Mesenchymal stem cell (in vitro differentiated cells and primary cell): ENCODE measurements around the gene GTF2A1L.

Source experiments
- DNase-seq: peaks from one replicate; pipeline ENCODE4 v3.0.0-alpha.2; 2013
- H2AFZ ChIP-seq: one replicate; pipeline ENCODE4 v1.6.1; 2013; ENCODE audit warnings: low read depth, mild to moderate bottlenecking, control low read depth, inconsistent platforms, low read length, moderate library complexity
- H2AK5ac ChIP-seq: 2 replicates; pipeline ENCODE4 v1.6.1; 2013; ENCODE audit warnings: low read length, moderate library complexity, mild to moderate bottlenecking, inconsistent platforms; ENCODE audit not compliant: severe bottlenecking
- H2BK120ac ChIP-seq: one replicate; pipeline ENCODE4 v1.6.1; 2013; ENCODE audit warnings: low read depth, mild to moderate bottlenecking, inconsistent platforms, low read length, moderate library complexity
- H2BK12ac ChIP-seq, 2 experiments: one replicate each; pipeline ENCODE4 v1.6.1; 2013; ENCODE audit warnings: inconsistent platforms in 2 of 2, low read length in 2 of 2, mild to moderate bottlenecking in 2 of 2, moderate library complexity in 2 of 2, control low read depth in 1 of 2
- H2BK15ac ChIP-seq: one replicate; pipeline ENCODE4 v1.6.1; 2013; ENCODE audit warnings: mild to moderate bottlenecking, low read depth, inconsistent platforms; ENCODE audit not compliant: poor library complexity, severe bottlenecking
- H2BK5ac ChIP-seq: 2 replicates; pipeline ENCODE4 v1.6.1; 2013; ENCODE audit warnings: low read depth, mild to moderate bottlenecking, low read length, control low read depth, inconsistent platforms; ENCODE audit not compliant: poor library complexity, severe bottlenecking
- H3K14ac ChIP-seq, 2 experiments: one replicate each; pipeline ENCODE4 v1.6.1; 2013; ENCODE audit warnings: inconsistent platforms in 2 of 2, low read length in 2 of 2, control low read depth in 1 of 2, mild to moderate bottlenecking in 1 of 2, moderate library complexity in 1 of 2
- H3K18ac ChIP-seq, 2 experiments: one replicate each; pipeline ENCODE4 v1.6.1; 2013; ENCODE audit warnings: inconsistent platforms in 2 of 2, low read length in 2 of 2, control low read depth in 1 of 2, low read depth in 1 of 2, mild to moderate bottlenecking in 1 of 2
- H3K23ac ChIP-seq, 2 experiments: one replicate each; pipeline ENCODE4 v1.6.1; 2013; ENCODE audit warnings: inconsistent platforms in 2 of 2, low read length in 2 of 2, mild to moderate bottlenecking in 2 of 2, moderate library complexity in 2 of 2, control low read depth in 1 of 2
- H3K27ac ChIP-seq: 2 replicates; pipeline ENCODE4 v1.5.1; 2013; ENCODE audit warnings: mild to moderate bottlenecking, moderate library complexity, low read length, control low read depth, inconsistent platforms; ENCODE audit not compliant: poor library complexity, severe bottlenecking
- H3K27me3 ChIP-seq, 2 experiments: 2 replicates each; pipeline versions ENCODE4 v1.6.1 to v1.7.0; 2013; ENCODE audit warnings: low read length in 2 of 2, mild to moderate bottlenecking in 2 of 2, moderate library complexity in 2 of 2, control low read depth in 1 of 2, inconsistent platforms in 1 of 2; ENCODE audit not compliant: control insufficient read depth in 1 of 2, insufficient read depth in 1 of 2
- H3K36me3 ChIP-seq, 2 experiments: 2 replicates each; pipeline versions ENCODE4 v1.6.1 to v1.7.0; 2013; ENCODE audit warnings: low read length in 2 of 2, control low read depth in 1 of 2, inconsistent platforms in 1 of 2, low read depth in 1 of 2, mild to moderate bottlenecking in 1 of 2; ENCODE audit not compliant: insufficient read depth in 2 of 2, control insufficient read depth in 1 of 2
- H3K4ac ChIP-seq, 2 experiments: one replicate each; pipeline ENCODE4 v1.6.1; 2013; ENCODE audit warnings: inconsistent platforms in 2 of 2, low read length in 2 of 2, mild to moderate bottlenecking in 2 of 2, moderate library complexity in 2 of 2, control low read depth in 1 of 2, low read depth in 1 of 2
- H3K4me1 ChIP-seq: 2 replicates; pipeline ENCODE4 v1.6.1; 2013; ENCODE audit warnings: low read depth, low read length, control low read depth; ENCODE audit not compliant: control insufficient read depth, insufficient read depth
- H3K4me2 ChIP-seq: 2 replicates; pipeline ENCODE4 v1.6.1; 2013; ENCODE audit warnings: low read length, mild to moderate bottlenecking, inconsistent platforms; ENCODE audit not compliant: poor library complexity, severe bottlenecking
- H3K4me3 ChIP-seq, 2 experiments: 2 replicates each; pipeline versions ENCODE4 v1.5.1 to v1.7.0; 2013; ENCODE audit warnings: low read length in 2 of 2, mild to moderate bottlenecking in 2 of 2, control low read depth in 1 of 2, low read depth in 1 of 2; ENCODE audit not compliant: insufficient read depth in 1 of 2
- H3K79me1 ChIP-seq: replicated peaks from 2 replicates; pipeline ENCODE4 v1.6.1; 2013; ENCODE audit warnings: mild to moderate bottlenecking, control low read depth, low read length, inconsistent platforms; ENCODE audit not compliant: poor library complexity, severe bottlenecking
- H3K9ac ChIP-seq: 2 replicates; pipeline ENCODE4 v1.7.0; 2013; ENCODE audit warnings: mild to moderate bottlenecking, low read length, moderate library complexity
- H3K9me3 ChIP-seq: 2 replicates; pipeline ENCODE4 v1.7.0; 2013; ENCODE audit warnings: mild to moderate bottlenecking, low read length; ENCODE audit not compliant: control insufficient read depth
- H4K8ac ChIP-seq: one replicate; pipeline ENCODE4 v1.6.1; 2013; ENCODE audit warnings: inconsistent platforms, mild to moderate bottlenecking, low read length, moderate library complexity
- H4K91ac ChIP-seq: one replicate; pipeline ENCODE4 v1.6.1; 2013; ENCODE audit warnings: mild to moderate bottlenecking, low read length, inconsistent platforms
- whole genome bisulfite sequencing: methylation state at CpG from one replicate; pipeline ENCODE4 v1.1.7; 2013; ENCODE audit warnings: mixed read lengths; 5-methylcytosine and 5-hydroxymethylcytosine counted together

The GTF2A1L gene

DNA sequence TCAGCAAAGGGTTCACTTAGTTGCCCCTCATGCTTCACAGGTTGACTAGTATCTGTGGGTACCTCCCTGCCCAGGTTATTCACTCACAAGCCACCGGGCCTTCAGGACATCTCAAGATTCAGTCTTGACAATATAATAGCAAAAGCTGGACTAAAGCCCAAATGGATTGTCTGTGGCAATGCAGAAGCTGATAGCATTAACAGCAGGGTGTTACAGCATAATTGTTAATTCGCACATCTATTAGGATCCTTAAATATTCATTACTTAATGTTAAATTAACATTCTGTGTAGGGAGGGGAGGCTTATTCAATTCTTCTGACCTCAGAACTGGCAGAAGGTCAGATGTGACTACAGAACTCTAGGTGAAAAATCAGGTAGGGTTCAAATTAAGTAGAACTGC lies 20.2 kb upstream of the GTF2A1L start:
- no peak overlapping the region for H3K4ac ChIP-seq
- H3K4me3 ChIP-seq: no peak overlapping the region
- no peak overlapping the region for H2BK12ac ChIP-seq
- H4K91ac ChIP-seq: no peak overlapping the region
- H3K4me1 ChIP-seq: no peaks in the 10 kb centered on the region
- no peaks in the 10 kb centered on the region for H3K9me3 ChIP-seq
- DNase-seq: no peak
- no peak overlapping the region for H3K9ac ChIP-seq
- no peak overlapping the region for H2BK15ac ChIP-seq
- no peak overlapping the region for H3K27ac ChIP-seq
- no peak overlapping the region for H2AFZ ChIP-seq
- 100% methylated on average over 1 of the region's 2 CpGs for WGBS
- no peak overlapping the region for H3K18ac ChIP-seq
- H3K4me2 ChIP-seq: no peak overlapping the region
- no peak overlapping the region for H2AK5ac ChIP-seq
- peaks cover 0 to 2% of the 10 kb centered on the region in 2 experiments for H3K36me3 ChIP-seq
- no peak overlapping the region for H4K8ac ChIP-seq
- H2BK120ac ChIP-seq: no peak overlapping the region
- no peaks in the 10 kb centered on the region for H3K79me1 ChIP-seq
- H3K27me3 ChIP-seq: no peaks in the 10 kb centered on the region
- no peak overlapping the region for H3K14ac ChIP-seq
- H3K23ac ChIP-seq: no peak overlapping the region
- no peak overlapping the region for H2BK5ac ChIP-seq

DNA sequence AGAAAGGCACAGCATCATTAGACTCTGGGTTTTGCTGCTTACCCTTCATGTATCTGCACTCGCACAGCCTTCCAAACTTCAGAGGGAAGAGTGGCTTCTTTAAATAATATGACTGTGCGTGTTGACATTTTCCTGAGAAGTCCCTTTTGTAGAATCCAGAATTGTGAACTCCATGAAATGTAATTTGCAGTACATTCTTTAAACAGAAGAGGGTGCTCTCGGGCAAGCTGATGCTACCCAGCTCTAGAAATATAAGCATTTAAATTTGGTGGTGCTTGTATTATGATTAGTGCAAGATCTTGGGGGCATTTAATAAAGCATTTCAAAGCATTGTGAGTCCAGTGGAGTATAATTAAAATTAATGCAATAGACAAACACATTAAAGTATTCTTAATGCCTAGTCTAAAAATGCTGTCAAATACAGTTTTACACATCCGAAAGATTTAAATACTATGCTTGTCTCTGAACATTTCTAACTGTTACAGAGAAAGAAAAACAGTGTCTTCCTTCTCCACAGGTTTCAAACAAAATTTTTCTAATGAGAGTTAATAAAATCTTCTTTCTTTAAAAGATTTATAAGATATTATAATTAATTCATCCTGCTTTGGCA lies 17.3 kb upstream of the GTF2A1L start:
- Histone ChIP-seq H3K4ac (no peak overlapping the region), H3K27ac (no peak overlapping the region), H3K79me1 (no peaks in the 10 kb centered on the region), H3K4me1 (no peaks in the 10 kb centered on the region), H3K27me3 (no peaks in the 10 kb centered on the region), H3K36me3 (no peaks in the 10 kb centered on the region), H3K9ac (peak overlapping the region; percentile 78), H3K18ac (no peak overlapping the region), H2BK120ac (no peak overlapping the region), H3K9me3 (no peaks in the 10 kb centered on the region), H2BK15ac (no peak overlapping the region), H2AK5ac (no peak overlapping the region), H3K4me2 (no peak overlapping the region), H3K4me3 (no peak overlapping the region), H4K91ac (no peak overlapping the region), H3K14ac (no peak overlapping the region), H2BK12ac (no peak overlapping the region), H3K23ac (no peak overlapping the region), H2BK5ac (no peak overlapping the region), H2AFZ (no peak overlapping the region), H4K8ac (no peak overlapping the region)
- WGBS: 10% methylated on average over 3 of the region's 4 CpGs
- DNase-seq: peak; percentile 47

DNA sequence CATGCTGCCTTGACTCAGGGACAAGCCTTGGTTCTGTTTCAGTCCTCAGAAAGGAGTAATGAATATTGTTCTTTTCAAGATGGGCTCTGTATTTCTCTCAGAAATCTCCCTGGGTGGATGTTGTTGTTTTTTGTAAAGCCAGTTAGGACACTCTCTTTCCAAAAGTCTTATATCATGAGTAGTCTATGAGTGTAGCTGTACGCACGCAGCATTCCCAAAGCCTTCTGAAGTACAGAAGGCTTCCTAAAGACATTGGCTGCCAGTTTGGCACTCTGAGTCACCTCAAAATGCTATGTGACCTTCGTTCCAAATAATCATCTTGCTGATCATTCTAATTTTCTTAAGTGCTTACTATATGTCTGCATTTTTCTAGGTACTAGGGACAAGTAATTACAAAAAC lies 16.7 kb upstream of the GTF2A1L start:
- no peak overlapping the region for H3K23ac ChIP-seq
- H2BK12ac ChIP-seq: no peak overlapping the region
- no peaks in the 10 kb centered on the region for H3K79me1 ChIP-seq
- H3K27me3 ChIP-seq: no peaks in the 10 kb centered on the region
- H3K36me3 ChIP-seq: no peaks in the 10 kb centered on the region
- no peak overlapping the region for H2AK5ac ChIP-seq
- H3K4me2 ChIP-seq: no peak overlapping the region
- no peak overlapping the region for H2BK5ac ChIP-seq
- no peak overlapping the region for H4K8ac ChIP-seq
- no peak overlapping the region for H3K4ac ChIP-seq
- H3K9ac ChIP-seq: peak overlapping the region; percentile 78
- WGBS: 93% methylated on average over 2 of the region's 3 CpGs
- H4K91ac ChIP-seq: no peak overlapping the region
- no peak overlapping the region for H3K4me3 ChIP-seq
- no peak overlapping the region for H2AFZ ChIP-seq
- DNase-seq: peak; percentile 3
- H3K4me1 ChIP-seq: no peaks in the 10 kb centered on the region
- H2BK120ac ChIP-seq: no peak overlapping the region
- no peak overlapping the region for H3K18ac ChIP-seq
- H3K14ac ChIP-seq: no peak overlapping the region
- H3K9me3 ChIP-seq: no peaks in the 10 kb centered on the region
- H3K27ac ChIP-seq: no peak overlapping the region
- no peak overlapping the region for H2BK15ac ChIP-seq

DNA sequence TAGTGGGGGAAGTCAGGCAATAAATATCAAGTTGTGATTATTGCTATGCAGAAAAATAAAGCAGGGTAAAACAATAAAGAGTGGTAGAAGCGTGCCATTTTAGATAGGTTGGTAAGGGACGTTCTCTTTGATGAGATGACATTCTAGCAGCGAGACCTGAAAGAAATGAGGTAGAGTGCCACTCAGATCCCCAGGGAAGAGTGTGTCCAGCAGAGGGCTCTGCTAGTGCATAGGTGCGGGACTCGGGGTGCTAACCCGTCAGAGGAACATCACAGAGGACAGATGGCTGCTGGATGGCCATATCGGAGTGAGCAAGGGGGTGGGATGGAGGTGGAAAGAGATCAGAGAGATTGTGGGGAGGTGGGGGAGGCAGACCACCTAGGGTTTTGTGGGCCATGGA lies 16.3 kb upstream of the GTF2A1L start:
- no peak overlapping the region for H2BK120ac ChIP-seq
- no peak overlapping the region for H3K4me2 ChIP-seq
- peak overlapping the region; percentile 78 for H3K9ac ChIP-seq
- no peak overlapping the region for H4K8ac ChIP-seq
- no peak overlapping the region for H4K91ac ChIP-seq
- H3K18ac ChIP-seq: no peak overlapping the region
- 56% methylated on average over 7 of the region's 7 CpGs for WGBS
- H3K4me3 ChIP-seq: no peak overlapping the region
- no peak overlapping the region for H2AK5ac ChIP-seq
- no peaks in the 10 kb centered on the region for H3K79me1 ChIP-seq
- H3K4me1 ChIP-seq: no peaks in the 10 kb centered on the region
- no peak overlapping the region for H2AFZ ChIP-seq
- H3K14ac ChIP-seq: no peak overlapping the region
- H3K23ac ChIP-seq: no peak overlapping the region
- H3K4ac ChIP-seq: no peak overlapping the region
- H2BK12ac ChIP-seq: no peak overlapping the region
- no peak overlapping the region for H2BK5ac ChIP-seq
- no peaks in the 10 kb centered on the region for H3K9me3 ChIP-seq
- no peaks in the 10 kb centered on the region for H3K36me3 ChIP-seq
- no peak overlapping the region for H2BK15ac ChIP-seq
- no peaks in the 10 kb centered on the region for H3K27me3 ChIP-seq
- no peak overlapping the region for H3K27ac ChIP-seq
- DNase-seq: peak; percentile 6
